ENCODE measurements around the gene CA12. TPM values are rescaled to one million over a fixed set of nuclear protein-coding genes. Genes with fewer than 3 reads are reported as not detected.

The CA12 gene
- total and polyA plus RNA-seq, 9 of the 15 experiments (the other 6 are each of a cell fraction or from before 2014, with no cell fraction given) = 0.01 to 0.78 (median 0.15) TPM; not detected in 1

- H4K20me1 ChIP-seq (replicated peaks; ENCODE audit: control insufficient read depth, insufficient read depth, low read length) = no peaks in the 10 kb centered on the region
- no peak for ATAC-seq
- no peaks in the 10 kb centered on the region for H3K9me3 ChIP-seq (replicated peaks; ENCODE audit: control insufficient read depth, insufficient read depth, low read depth, low read length)
- DNase-seq (ENCODE audit: extremely low read depth in 1 of 4, low spot score in 3 of 4) = no peak
- H3K79me2 ChIP-seq (ENCODE audit: control insufficient read depth, insufficient read depth, low read length) = no peaks in the 10 kb centered on the region
- no peaks in the 10 kb centered on the region for H3K27me3 ChIP-seq (ENCODE audit: control insufficient read depth in 2 of 2, insufficient read depth in 2 of 2, low read length in 2 of 2)
- BruUV-seq (replicated peaks) = no TSS peak
- POLR2A ChIA-PET = interaction anchor here (0.7 to 1.7 kb wide), 5 partner anchors 9 to 27 kb away, joined by 3 to 8 read pairs (median 5); partner anchors contain the start of gene CA12
- H3K36me3 ChIP-seq (ENCODE audit: control insufficient read depth, insufficient read depth, low read length) = no peaks in the 10 kb centered on the region
- FAIRE-seq = no peak
- no peaks in the 10 kb centered on the region for H3K9me1 ChIP-seq (ENCODE audit: control insufficient read depth, insufficient read depth, low read length)
- 70% methylated on average over 7 of the region's 7 CpGs for WGBS (ENCODE audit: insufficient coverage, low coverage, missing lambda C conversion rate)
- H3K4me2 ChIP-seq (ENCODE audit: insufficient read depth, low read length) = no peak overlapping the region
- CTCF ChIA-PET (ENCODE audit: low intra/inter-chr PET ratio) = no interaction called here
- in situ Hi-C loops (cut with MboI) = no loop called here
- H3K4me3 ChIP-seq = no peak overlapping the region
- peaks cover 28 to 35% of the 10 kb centered on the region in 2 experiments for H3K4me1 ChIP-seq (replicated peaks in 1 of 2; ENCODE audit: control insufficient read depth in 2 of 2, insufficient read depth in 2 of 2, low read length in 2 of 2)
- no peak overlapping the region for H2AFZ ChIP-seq (ENCODE audit: low read depth, low read length)
- H3K9ac ChIP-seq (ENCODE audit: insufficient read depth in 1 of 2, low read depth in 2 of 2, low read length in 2 of 2) = no peak overlapping the region
- no peak overlapping the region for H3K27ac ChIP-seq (ENCODE audit: extremely low read depth, low read depth, low read length)
- intact Hi-C loops (cut with micrococcal nuclease) = no loop called here
- TF ChIP-seq E4F1 (CRISPR knock-in tag; IDR thresholded peaks at IDR 0.05; ENCODE audit: borderline replicate concordance) (no peak), SMAD1 (IDR thresholded peaks at IDR 0.05; ENCODE audit: low read depth, low read length, partially characterized antibody) (no peak), RB1 (IDR thresholded peaks at IDR 0.05; ENCODE audit: low read depth) (no peak), ZNF639 (CRISPR knock-in tag; conservative IDR thresholded peaks at IDR 0.05 in 1 of 2, IDR thresholded peaks at IDR 0.05 in 1 of 2) (no peak), CBX1 (IDR thresholded peaks at IDR 0.05; ENCODE audit: low read depth) (no peak), ZNF57 (CRISPR knock-in tag; IDR thresholded peaks at IDR 0.05) (no peak), ZNF79 (CRISPR knock-in tag; IDR thresholded peaks at IDR 0.05; ENCODE audit: low read depth) (no peak), ZNF507 (tag; conservative IDR thresholded peaks at IDR 0.05) (no peak), THRB (CRISPR knock-in tag; conservative IDR thresholded peaks at IDR 0.05) (no peak), ZNF398 (CRISPR knock-in tag; IDR thresholded peaks at IDR 0.05) (no peak), ZNF133 (CRISPR knock-in tag; IDR thresholded peaks at IDR 0.05) (no peak), SAP30 (IDR thresholded peaks at IDR 0.05; ENCODE audit: borderline replicate concordance, insufficient read depth, low read depth, low read length, poor library complexity, severe bottlenecking) (no peak), NBN (IDR thresholded peaks at IDR 0.05; ENCODE audit: low read depth) (no peak), DDX20 (tag; IDR thresholded peaks at IDR 0.05; ENCODE audit: low read depth) (no peak), NR3C1 (CRISPR knock-in tag; IDR thresholded peaks at IDR 0.05) (no peak)
Measured at GRCh38 chr15:63368503-63368902, 13.1 kb downstream of the CA12 start.
